Pons (tissue), 1 donor: ENCODE data around the gene PDSS2.
"Not testable (repeated sequence)": the region's sequence is repeated elsewhere in the genome, so short reads cannot be mapped to it uniquely, and the experiment has no call there.

ENCODE experiments used
- DNase-seq: peaks from one replicate; pipeline ENCODE4 v3.0.0-alpha.2; 2016; ENCODE audit warnings: low spot score

Gene PDSS2

GRCh38 chr6:107418118-107418517 is 41.2 kb downstream of the PDSS2 start:
- no peak for DNase-seq

- DNase-seq: no peak
Measured at GRCh38 chr6:107416145-107416544, 43.2 kb downstream of the PDSS2 start.

GRCh38 chr6:107413966-107414645 is 45.3 kb downstream of the PDSS2 start:
- DNase-seq: no peak

GRCh38 chr6:107411161-107411560 is 48.2 kb downstream of the PDSS2 start:
- DNase-seq: no peak

- DNase-seq: no peak
Measured at GRCh38 chr6:107409942-107410341, 49.4 kb downstream of the PDSS2 start.

- DNase-seq: peak; percentile 2
Measured at GRCh38 chr6:107408714-107409113, 50.6 kb downstream of the PDSS2 start.

GRCh38 chr6:107405002-107405401 is 54.4 kb downstream of the PDSS2 start:
- DNase-seq: no peak

GRCh38 chr6:107402533-107402932 is 56.8 kb downstream of the PDSS2 start:
- DNase-seq: no peak

GRCh38 chr6:107401573-107401972 is 57.8 kb downstream of the PDSS2 start:
- DNase-seq: no peak

GRCh38 chr6:107400616-107401147 is 58.7 kb downstream of the PDSS2 start:
- DNase-seq: no peak

GRCh38 chr6:107399935-107400334 is 59.4 kb downstream of the PDSS2 start:
- no peak for DNase-seq

GRCh38 chr6:107398001-107398400 is 61.4 kb downstream of the PDSS2 start:
- DNase-seq: no peak

GRCh38 chr6:107396211-107396610 is 63.2 kb downstream of the PDSS2 start:
- no peak for DNase-seq

GRCh38 chr6:107392069-107392468 is 67.3 kb downstream of the PDSS2 start:
- no peak for DNase-seq

- DNase-seq: no peak
Measured at GRCh38 chr6:107390685-107391435, 68.5 kb downstream of the PDSS2 start.

GRCh38 chr6:107390056-107390455 is 69.3 kb downstream of the PDSS2 start:
- DNase-seq: no peak

GRCh38 chr6:107386904-107387303 is 72.5 kb downstream of the PDSS2 start:
- DNase-seq: no peak

GRCh38 chr6:107386340-107386739 is 73.0 kb downstream of the PDSS2 start:
- no peak for DNase-seq

GRCh38 chr6:107383705-107384104 is 75.7 kb downstream of the PDSS2 start:
- DNase-seq: no peak

GRCh38 chr6:107374264-107374663 is 85.1 kb downstream of the PDSS2 start:
- DNase-seq: no peak

GRCh38 chr6:107369493-107369892 is 89.9 kb downstream of the PDSS2 start:
- no peak for DNase-seq

- DNase-seq: no peak
Measured at GRCh38 chr6:107368471-107368870, 90.9 kb downstream of the PDSS2 start.

GRCh38 chr6:107364173-107364572 is 95.2 kb downstream of the PDSS2 start:
- DNase-seq: not testable (repeated sequence)
